H7 (cell line): ENCODE results near the gene SV2C. TPM values are rescaled to one million over a fixed set of nuclear protein-coding genes. Genes with fewer than 3 reads are reported as not detected.
"Not testable (repeated sequence)": the region's sequence is repeated elsewhere in the genome, so short reads cannot be mapped to it uniquely, and the experiment has no call there.

Experiments
- DNase-seq: peaks from one replicate; pipeline ENCODE4 v3.0.0; 2012
- H3K27me3 ChIP-seq: 2 replicates; pipeline ENCODE4 v1.6.0; 2011; ENCODE audit warnings: mild to moderate bottlenecking, low read length; ENCODE audit not compliant: control insufficient read depth, insufficient read depth
- H3K36me3 ChIP-seq: replicated peaks from 2 replicates; pipeline ENCODE4 v1.5.1; 2011; ENCODE audit warnings: low read length; ENCODE audit not compliant: control insufficient read depth, insufficient read depth
- H3K4me3 ChIP-seq: 2 replicates; pipeline ENCODE4 v1.5.1; 2011; ENCODE audit warnings: low read depth, mild to moderate bottlenecking, control low read depth, low read length, moderate library complexity; ENCODE audit not compliant: insufficient read depth
- total RNA-seq: library from RNA; depleted of rRNA; stranded (reverse); fragments of >200 nt; shearing (Covaris generic); gene quantifications from 2 replicates; pipeline ENCODE4 v1.2.3, GENCODE V29; 2014

SV2C gene
- total RNA-seq, 1 experiment from 2014 or later: not detected

- Histone ChIP-seq H3K36me3 (no peaks in the 10 kb centered on the region), H3K4me3 (no peak overlapping the region), H3K27me3 (no peaks in the 10 kb centered on the region)
- no peak for DNase-seq
Measured at GRCh38 chr5:76339919-76340318, 256.7 kb downstream of the SV2C start.

DNA sequence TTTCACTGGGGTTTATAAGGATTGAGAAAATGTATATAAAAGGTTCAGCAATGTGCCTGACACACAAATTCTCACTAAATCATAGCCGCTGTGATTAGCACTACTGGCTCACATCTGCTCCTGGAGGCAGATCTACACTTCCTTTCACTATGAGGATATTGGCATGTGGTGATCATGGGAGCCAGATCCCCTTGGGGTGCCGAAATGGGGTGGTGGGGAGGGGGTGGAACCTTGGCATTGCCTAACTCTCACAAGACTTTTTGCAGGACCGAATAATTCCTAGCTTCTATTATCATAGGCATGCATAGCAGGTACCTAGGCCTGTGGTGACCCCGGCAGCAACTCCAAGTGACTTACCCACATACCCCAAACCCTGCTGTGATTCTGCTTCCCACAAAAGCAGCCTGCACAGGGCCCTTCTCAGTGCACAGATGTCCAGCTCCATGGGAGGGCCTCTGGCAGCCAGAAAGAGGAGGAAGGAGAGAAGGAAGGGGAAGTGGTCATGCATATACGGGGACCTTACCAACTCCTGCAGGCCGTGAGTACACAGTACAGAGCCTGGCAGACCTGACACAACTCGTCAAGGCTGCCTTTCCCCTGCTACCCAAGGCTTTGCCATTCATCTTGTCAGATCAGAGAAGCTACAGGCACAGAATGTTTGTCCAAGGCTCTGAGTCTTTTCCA, 258.6 kb downstream of the SV2C start:
- DNase-seq: no peak
- Histone ChIP-seq H3K36me3 (no peaks in the 10 kb centered on the region), H3K27me3 (no peaks in the 10 kb centered on the region), H3K4me3 (no peak overlapping the region)

DNA sequence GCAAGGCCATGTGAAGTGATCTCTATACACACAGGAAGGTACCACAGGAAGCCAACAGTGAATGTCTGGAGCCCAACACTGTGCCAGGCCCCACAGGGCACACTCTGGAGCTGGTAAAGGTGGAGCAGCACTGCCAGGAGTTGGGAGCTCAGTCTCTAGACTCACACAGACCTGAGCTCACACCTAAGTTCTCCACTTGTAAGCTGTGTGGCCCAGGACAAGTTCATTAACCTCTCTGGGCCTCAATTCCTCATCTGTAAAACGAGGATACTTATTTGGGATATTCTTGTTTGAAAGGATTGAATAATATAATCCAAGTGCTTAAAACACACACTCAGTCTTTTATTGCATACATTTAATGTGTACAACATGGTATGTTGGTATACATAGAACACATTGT, 259.3 kb downstream of the SV2C start:
- Histone ChIP-seq H3K36me3 (no peaks in the 10 kb centered on the region), H3K4me3 (no peak overlapping the region), H3K27me3 (no peaks in the 10 kb centered on the region)
- DNase-seq: no peak

DNA sequence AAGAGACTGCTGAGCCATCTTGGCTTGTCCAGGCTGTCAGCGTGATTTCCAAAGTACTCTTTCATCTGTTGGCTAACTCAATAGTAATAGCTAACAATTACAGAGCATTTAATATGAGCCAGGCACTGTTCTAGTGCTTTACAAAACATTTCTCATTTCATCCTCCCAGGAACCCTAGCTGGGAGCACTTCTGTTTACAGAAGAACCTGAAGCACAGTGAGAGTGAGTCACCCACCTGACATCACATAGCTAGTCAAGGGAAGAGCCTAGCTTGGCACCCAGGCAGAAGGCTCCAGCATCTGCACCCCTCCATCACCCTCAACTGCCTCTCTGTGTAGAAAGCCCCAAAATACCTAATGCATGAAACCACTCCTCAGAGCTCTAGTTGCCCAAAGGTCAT, 262.4 kb downstream of the SV2C start:
- H3K27me3 ChIP-seq: no peaks in the 10 kb centered on the region
- DNase-seq: no peak
- H3K36me3 ChIP-seq: no peaks in the 10 kb centered on the region
- H3K4me3 ChIP-seq: no peak overlapping the region

- no peaks in the 10 kb centered on the region for H3K36me3 ChIP-seq
- H3K27me3 ChIP-seq: no peaks in the 10 kb centered on the region
- H3K4me3 ChIP-seq: no peak overlapping the region
- DNase-seq: no peak
Measured at GRCh38 chr5:76351176-76351575, 268.0 kb downstream of the SV2C start.

GRCh38 chr5:76351577-76351976, 268.4 kb downstream of the SV2C start:
- DNase-seq: no peak
- no peaks in the 10 kb centered on the region for H3K27me3 ChIP-seq
- no peaks in the 10 kb centered on the region for H3K36me3 ChIP-seq
- no peak overlapping the region for H3K4me3 ChIP-seq

- H3K4me3 ChIP-seq: no peak overlapping the region
- no peak for DNase-seq
- no peaks in the 10 kb centered on the region for H3K36me3 ChIP-seq
- H3K27me3 ChIP-seq: no peaks in the 10 kb centered on the region
Measured at GRCh38 chr5:76356887-76357286, 273.7 kb downstream of the SV2C start.

GRCh38 chr5:76363352-76364225, 280.4 kb downstream of the SV2C start:
- Histone ChIP-seq H3K27me3 (no peaks in the 10 kb centered on the region), H3K4me3 (no peak overlapping the region), H3K36me3 (no peaks in the 10 kb centered on the region)
- DNase-seq: no peak

- Histone ChIP-seq H3K36me3 (no peaks in the 10 kb centered on the region), H3K4me3 (no peak overlapping the region), H3K27me3 (no peaks in the 10 kb centered on the region)
- DNase-seq: no peak
Measured at GRCh38 chr5:76364226-76364589, 281.0 kb downstream of the SV2C start.

DNA sequence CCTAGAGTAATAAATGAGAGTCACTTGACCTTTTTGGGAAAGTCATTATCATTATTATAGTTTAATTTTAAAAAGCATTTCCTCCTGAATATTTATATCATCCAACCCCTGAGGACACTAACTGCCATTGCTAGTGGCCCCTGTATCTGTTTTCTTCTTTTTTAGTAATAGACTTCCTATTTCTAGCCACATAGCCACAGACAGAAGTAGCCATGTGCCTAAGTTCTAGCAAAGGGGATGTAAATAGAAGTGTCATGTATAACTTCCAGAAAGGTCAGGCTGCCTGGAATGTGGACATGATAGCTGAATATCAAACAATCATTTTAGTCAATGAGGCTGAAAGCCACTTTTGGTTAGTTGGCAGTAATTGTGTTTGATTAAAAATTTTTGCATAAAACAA, 282.4 kb downstream of the SV2C start:
- Histone ChIP-seq H3K27me3 (no peaks in the 10 kb centered on the region), H3K4me3 (no peak overlapping the region)
- no peak for DNase-seq

GRCh38 chr5:76366596-76366995, 283.4 kb downstream of the SV2C start:
- no peak for DNase-seq

More for the DNA sequence above, 282.4 kb downstream of the SV2C start:
- H3K36me3 ChIP-seq: no peaks in the 10 kb centered on the region

DNA sequence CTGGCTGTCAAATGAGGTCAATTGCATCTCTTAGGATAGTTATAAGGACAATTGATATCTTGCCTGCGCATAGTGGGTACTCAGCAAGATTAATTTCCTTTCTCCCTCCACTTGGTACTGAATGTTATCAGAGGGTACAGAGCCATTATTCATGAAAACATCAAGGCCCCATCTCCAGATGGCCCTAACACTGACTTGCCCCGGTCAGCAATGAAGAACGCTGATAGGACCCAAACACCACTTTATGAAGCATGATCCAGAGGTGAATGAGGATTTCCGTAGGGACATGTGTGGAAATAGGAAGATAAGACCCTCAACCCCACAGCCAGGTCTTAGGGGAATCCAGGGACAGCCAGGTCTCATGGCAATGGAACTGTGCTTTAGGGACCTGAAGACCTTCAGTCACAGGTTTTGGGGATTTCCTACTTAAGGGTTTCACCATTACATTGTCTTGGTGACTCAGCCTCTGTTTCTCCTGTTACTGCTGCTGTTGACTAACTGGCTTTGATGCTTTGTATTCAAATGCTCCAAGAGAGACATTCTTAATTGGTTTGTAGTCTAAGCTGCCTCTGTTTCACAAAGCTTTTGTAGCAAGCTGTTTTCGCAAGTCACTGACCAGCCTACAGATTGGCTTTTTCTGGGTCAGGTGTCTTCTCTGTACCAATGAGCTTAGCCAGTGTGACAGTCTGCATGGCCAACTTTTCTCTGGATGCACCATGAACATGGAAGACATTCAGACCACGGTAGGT, 284.6 kb downstream of the SV2C start:
- Histone ChIP-seq H3K27me3 (no peaks in the 10 kb centered on the region), H3K36me3 (no peaks in the 10 kb centered on the region)
- DNase-seq: no peak

More at GRCh38 chr5:76366596-76366995, 283.4 kb downstream of the SV2C start:
- no peak overlapping the region for H3K4me3 ChIP-seq
- no peaks in the 10 kb centered on the region for H3K36me3 ChIP-seq
- no peaks in the 10 kb centered on the region for H3K27me3 ChIP-seq

GRCh38 chr5:76368941-76369340, 285.8 kb downstream of the SV2C start:
- no peak overlapping the region for H3K4me3 ChIP-seq
- no peak for DNase-seq
- no peaks in the 10 kb centered on the region for H3K27me3 ChIP-seq
- no peaks in the 10 kb centered on the region for H3K36me3 ChIP-seq

More for the DNA sequence above, 284.6 kb downstream of the SV2C start:
- no peak overlapping the region for H3K4me3 ChIP-seq

GRCh38 chr5:76369668-76370067, 286.5 kb downstream of the SV2C start:
- DNase-seq, H3K27me3 ChIP-seq: not testable (repeated sequence)

DNA sequence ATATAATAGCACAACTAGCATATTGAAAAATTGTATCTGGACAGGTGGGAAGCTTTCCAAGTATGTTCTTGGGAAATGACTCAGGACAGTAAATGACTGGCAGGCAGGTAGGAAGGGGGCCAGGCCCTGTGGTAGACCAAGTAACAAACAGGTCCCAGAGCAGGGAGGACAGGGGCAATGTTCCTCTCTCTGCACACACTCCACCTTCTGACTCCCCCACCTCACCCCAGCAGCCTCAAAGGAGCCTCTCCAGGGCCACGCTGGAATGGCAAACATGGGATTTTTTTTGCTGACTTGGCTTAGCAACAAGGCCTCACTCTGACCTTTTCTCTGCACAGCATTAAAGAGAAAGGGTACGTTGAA, 288.8 kb downstream of the SV2C start:
- H3K27me3 ChIP-seq: no peaks in the 10 kb centered on the region
- no peak overlapping the region for H3K4me3 ChIP-seq
- H3K36me3 ChIP-seq: no peaks in the 10 kb centered on the region
- no peak for DNase-seq

More at GRCh38 chr5:76369668-76370067, 286.5 kb downstream of the SV2C start:
- H3K4me3 ChIP-seq, H3K36me3 ChIP-seq: not testable (repeated sequence)
